Activated CD4-positive, alpha-beta T cell treated with anti-CD3 and anti-CD28 coated beads, Interleukin-2, Interleukin-4, amounts not matched to agents 100 ng/mL and 50 ng/mL, durations not matched to agents 16 hours and 8 hours (primary cell): ENCODE measurements around the gene TMEM134.
"Not testable (repeated sequence)": the region's sequence is repeated elsewhere in the genome, so short reads cannot be mapped to it uniquely, and the experiment has no call there.

Experiments used
- DNase-seq: peaks from one replicate; pipeline ENCODE4 v3.0.0-alpha.2; 2020; ENCODE audit warnings: low spot score

TMEM134 gene

DNA sequence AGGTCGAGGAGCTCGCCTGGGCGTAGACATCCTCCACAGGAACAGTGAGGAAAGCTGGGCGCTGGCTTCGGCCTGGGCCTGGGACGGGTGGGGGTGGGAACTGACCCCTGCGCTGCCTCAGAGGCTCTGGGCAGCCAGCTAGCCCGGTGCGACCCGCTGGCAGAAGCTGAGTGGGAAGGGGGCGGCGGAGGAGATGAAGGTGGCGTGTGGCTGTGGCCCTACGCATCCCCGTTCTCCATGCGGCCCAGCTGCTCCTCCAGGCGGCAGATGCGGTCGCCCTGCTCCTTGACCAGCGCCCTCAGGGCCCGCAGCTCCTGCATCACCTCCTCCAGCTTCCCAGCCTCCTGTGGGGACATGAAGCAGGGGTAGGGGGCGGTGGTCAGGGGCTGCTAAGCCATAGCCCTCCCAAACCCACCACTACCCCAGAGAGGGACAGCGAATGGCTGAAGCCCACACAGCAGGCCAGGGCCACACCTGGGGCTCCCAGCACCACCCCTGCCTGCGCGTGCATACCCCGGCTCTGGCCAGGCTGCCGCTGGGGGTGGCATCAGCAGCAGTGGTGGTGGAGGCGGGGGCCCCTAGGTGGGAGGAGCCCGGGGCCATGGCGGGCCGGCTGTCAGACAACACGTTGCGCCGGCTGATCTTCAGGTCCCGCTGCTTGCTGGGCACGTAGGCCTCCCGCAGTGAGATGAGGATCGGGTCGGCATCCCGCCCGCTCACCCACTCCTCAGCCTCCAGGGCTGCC is 30.7 kb downstream of the TMEM134 start:
- DNase-seq, result peak; percentile 88

DNA sequence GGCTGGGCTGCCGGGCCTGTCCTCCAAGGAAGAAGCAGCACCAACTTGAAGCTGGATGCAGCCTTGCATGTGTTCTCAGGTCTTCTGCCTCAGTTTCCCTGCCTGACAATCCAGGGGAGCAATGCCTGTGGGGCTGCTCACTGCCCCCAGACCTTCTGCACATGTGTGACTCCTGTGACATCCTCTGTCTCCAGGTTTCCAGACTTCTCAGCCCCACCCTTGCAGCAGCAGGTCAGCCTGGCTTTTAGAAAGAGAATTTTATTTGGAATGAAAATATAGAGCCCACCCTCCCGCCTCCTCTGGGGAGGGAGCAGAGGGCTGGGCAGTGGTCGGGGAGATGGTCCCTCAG is 31.3 kb downstream of the TMEM134 start:
- DNase-seq, result no peak

DNA sequence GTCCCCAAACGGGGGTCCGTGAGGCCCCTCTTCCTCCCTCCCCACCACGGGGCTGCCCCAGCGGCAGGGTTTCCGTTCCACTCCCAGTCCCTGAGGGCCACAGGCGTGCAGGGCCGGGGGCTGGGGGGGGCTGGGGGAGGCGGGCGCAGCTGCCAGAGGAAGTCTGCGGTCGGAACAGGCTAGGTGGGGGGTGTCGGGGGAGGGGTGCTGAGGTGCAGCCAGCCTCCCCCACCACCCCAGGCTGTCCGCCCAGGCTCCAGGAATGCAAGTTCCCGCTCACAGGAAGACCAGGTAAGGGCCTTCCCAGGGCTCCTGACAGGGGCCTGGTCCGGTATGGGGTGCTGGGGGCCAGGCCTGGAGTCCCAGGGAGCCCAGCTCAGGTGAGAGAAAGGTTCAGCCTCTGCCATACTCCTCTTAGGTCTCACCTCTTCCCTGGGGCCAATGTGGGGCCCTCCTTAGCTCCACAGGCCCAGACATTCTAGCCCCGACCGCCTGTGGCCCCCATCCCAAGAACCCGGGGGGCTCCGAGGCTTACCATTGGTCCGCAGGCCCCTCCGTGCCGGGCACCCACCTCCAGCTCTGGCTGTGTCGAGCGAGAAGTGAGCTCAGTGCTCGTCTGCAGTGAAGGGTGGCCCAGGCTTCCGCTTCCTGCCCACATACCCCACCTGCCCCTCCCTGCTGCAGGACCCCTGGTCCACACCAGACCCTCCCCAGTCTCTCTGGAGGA is 31.8 kb downstream of the TMEM134 start, which contains the start of gene PTPRCAP:
Gene PTPRCAP (minus strand): TSS at position 601 of the 727 bp plus-strand sequence. CDS start 63 bp downstream, at position 538.
- DNase-seq, result peak; percentile 77

- peak; percentile 89 for DNase-seq
These were observed 32.5 kb downstream of the TMEM134 start for GRCh38 chr11:67436459-67437081.

DNA sequence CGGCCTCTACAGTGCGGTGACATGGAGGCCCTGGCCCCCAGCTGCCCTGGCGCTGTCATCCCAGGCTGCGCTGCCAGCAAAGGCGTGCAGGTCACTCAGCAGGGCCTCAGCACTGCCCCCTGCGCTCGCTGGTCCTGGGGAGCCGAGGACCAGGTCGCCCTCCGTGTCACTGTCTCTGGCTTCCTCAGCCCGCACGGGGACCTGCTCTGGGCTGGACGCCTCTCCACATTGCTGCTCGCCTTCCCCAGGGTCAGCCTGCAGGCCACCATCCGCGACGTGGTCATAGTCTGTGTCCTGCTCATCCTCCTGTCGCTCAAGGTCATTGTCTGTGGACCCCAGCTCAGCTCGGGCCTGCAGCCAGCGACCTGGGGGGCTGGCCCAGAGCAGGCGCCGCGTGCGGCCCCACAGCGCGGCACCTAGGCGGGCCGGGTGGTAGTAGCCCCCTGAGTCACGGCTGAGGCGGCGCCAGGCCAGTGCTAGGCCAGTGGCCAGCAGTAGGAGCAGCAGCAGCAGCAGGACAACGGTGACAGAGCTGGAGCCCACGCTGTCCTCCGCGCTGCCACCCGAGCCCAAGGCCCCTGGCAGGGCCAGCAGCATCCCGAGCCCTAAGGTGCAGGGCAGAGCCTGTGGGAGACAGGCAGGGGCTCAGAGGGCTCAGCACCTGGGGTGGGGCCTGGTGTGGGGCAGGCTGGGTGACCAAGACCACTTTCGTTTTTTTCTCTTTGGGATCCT is 33.2 kb downstream of the TMEM134 start:
- no peak for DNase-seq

DNA sequence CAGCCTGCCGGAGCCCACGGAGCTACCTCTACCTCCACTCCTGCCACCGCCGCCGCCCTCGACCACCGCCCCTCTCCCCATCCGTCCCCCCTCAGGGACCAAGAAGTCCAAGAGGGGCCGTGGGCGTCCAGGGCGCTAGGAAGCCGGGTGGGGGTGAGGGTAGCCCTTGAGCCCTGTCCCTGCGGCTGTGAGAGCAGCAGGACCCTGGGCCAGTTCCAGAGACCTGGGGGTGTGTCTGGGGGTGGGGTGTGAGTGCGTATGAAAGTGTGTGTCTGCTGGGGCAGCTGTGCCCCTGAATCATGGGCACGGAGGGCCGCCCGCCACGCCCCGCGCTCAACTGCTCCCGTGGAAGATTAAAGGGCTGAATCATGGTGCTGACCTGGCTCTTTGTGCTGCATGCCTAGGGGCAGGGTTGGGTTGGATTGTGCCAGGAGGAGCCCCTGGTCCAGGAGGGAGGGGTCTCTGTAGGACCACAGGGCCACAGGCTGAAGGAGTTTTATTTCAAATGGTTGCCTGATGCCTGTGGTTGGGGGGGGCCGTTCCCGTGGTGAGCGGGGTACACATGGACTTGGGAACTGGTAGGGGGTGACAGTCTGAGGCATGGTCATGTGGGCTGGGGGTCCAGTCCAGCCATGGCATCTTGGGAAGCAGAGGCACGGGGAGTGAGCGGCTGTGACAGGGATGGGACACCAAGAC is 33.9 kb downstream of the TMEM134 start:
- DNase-seq, result no peak

- DNase-seq, result no peak
These were observed 34.6 kb downstream of the TMEM134 start for GRCh38 chr11:67434395-67434881.

DNA sequence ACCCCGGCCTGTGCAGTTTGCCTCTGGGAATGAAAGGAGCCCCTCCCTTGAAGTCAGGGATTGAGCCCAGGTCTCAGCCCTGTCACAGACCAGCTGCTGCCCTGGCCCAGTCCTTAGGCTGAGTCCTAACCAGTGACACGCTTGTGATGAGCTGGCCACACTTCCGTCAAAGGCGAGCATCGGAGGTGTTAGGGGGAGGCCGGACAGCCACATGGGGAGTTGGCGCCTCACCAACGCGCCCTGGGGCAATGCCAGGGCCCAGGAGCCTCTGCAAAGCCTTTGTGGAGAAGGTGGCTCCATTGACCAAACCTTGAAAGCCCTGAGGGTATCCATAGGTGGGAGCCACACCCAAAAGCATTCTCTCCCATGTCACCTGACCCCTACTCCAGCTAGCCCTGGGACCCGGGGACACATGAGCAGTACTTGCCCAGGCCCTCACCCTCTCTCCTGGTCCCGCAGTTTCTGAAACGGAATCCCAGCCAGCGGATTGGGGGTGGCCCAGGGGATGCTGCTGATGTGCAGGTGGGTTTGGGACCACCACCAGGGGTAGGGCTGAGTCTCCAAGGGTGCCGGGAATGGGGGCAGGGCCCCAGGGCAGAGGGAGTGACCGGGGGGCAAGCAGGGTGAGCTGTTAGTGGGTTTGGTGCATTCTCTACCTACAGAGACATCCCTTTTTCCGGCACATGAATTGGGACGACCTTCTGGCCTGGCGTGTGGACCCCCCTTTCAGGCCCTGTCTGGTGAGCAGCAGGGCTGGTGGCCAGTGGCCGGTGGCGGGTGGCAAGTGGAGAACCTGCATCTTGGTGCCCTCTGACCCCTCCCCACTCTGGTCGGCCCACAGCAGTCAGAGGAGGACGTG is 35.3 kb downstream of the TMEM134 start:
- DNase-seq, result no peak

- no peak for DNase-seq
These were observed 36.2 kb downstream of the TMEM134 start for GRCh38 chr11:67432655-67433349.

GRCh38 chr11:67431346-67432249 is 37.5 kb downstream of the TMEM134 start:
- DNase-seq, result no peak

- no peak for DNase-seq
These were observed 39.3 kb downstream of the TMEM134 start for GRCh38 chr11:67429722-67430121.

DNA sequence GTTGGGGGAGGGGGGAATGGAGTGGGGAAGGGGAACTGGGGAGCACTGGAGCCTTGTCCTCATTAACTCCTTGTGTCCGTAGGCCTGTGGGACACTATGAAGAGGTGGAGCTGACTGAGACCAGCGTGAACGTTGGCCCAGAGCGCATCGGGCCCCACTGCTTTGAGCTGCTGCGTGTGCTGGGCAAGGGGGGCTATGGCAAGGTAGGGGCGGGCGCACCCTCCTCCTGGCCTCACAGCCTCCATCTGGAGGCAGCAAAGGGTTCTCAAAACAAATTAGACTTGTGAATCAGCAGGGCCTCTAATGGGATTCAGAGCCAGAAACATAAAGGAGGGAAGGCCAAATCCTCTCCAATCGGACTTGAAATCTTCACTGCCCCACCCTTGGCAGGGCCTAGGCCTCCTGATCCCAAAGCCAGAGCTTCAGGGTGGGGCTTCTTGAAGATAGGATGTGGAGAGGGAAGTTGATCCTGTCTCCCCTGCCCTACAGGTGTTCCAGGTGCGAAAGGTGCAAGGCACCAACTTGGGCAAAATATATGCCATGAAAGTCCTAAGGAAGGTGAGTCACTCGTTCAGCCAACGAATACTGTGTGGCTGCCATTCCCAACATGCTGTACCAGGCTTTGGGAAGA is 39.9 kb downstream of the TMEM134 start:
- no peak for DNase-seq

GRCh38 chr11:67428052-67429001 is 40.7 kb downstream of the TMEM134 start, which contains the start of gene RPS6KB2:
TSS of gene RPS6KB2 (plus strand) at chr11:67428494. CDS start at chr11:67428546, 52 bp downstream.
- peak; percentile 99 for DNase-seq

DNA sequence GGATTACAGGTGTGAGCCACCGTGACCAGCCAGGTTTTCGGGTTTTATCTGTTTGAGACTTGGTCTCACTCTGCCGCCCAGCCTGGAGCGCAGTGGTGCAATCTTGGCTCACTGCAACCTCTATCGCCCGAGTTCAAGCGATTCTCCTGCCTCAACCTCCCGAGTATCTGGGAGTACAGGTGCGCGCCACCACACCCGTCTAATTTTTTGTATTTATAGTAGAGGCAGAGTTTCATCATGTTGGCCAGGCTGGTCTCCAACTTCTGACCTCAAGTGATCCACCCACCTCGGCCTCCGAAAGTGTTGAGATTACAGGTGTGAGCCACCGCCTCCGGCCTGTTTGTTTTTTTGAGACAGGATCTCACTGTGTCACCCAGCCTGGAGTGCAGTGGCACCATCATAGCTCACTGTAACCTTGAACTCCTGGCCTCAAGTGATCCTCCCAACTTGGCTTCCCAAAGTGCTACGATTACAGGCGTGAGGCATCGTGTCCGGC is 41.6 kb downstream of the TMEM134 start:
- not testable (repeated sequence) for DNase-seq

DNA sequence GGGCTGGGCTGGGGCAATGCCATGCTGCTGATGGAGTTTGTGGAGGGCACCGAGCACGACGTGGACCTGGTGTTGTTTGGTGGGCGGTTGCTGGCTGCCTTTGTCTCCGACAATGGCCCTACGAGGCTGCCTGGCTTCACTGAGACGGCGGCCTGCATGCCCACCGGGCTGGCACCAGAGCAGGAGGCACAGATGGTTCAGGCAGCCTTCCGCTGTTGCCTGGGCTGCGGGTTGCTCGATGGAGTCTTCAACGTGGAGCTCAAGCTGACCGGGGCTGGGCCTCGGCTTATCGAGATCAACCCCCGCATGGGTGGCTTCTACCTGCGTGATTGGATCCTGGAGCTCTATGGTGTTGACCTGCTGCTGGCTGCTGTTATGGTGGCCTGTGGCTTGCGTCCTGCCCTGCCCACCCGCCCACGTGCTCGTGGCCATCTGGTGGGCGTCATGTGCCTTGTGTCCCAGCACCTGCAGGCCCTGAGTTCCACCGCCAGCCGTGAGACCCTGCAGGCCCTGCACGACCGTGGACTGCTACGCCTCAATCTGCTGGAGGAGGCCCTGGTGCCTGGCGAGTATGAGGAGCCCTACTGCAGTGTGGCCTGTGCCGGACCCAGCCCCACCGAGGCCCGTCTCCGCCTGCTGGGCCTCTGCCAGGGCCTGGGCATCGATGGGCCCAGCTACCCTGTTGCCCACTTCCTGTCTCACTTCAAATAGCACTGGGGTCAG is 45.0 kb downstream of the TMEM134 start:
- no peak for DNase-seq

GRCh38 chr11:67423466-67423865 is 45.6 kb downstream of the TMEM134 start:
- DNase-seq, result no peak
